Activated CD4-positive, alpha-beta T cell treated with anti-CD3 and anti-CD28 coated beads for 48 hours (primary cell): Measurements from ENCODE around the gene KNSTRN.

Source experiments
- DNase-seq: peaks from one replicate; pipeline ENCODE4 v3.0.0-alpha.2; 2020

The KNSTRN gene, protein sequence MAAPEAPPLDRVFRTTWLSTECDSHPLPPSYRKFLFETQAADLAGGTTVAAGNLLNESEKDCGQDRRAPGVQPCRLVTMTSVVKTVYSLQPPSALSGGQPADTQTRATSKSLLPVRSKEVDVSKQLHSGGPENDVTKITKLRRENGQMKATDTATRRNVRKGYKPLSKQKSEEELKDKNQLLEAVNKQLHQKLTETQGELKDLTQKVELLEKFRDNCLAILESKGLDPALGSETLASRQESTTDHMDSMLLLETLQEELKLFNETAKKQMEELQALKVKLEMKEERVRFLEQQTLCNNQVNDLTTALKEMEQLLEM

DNA sequence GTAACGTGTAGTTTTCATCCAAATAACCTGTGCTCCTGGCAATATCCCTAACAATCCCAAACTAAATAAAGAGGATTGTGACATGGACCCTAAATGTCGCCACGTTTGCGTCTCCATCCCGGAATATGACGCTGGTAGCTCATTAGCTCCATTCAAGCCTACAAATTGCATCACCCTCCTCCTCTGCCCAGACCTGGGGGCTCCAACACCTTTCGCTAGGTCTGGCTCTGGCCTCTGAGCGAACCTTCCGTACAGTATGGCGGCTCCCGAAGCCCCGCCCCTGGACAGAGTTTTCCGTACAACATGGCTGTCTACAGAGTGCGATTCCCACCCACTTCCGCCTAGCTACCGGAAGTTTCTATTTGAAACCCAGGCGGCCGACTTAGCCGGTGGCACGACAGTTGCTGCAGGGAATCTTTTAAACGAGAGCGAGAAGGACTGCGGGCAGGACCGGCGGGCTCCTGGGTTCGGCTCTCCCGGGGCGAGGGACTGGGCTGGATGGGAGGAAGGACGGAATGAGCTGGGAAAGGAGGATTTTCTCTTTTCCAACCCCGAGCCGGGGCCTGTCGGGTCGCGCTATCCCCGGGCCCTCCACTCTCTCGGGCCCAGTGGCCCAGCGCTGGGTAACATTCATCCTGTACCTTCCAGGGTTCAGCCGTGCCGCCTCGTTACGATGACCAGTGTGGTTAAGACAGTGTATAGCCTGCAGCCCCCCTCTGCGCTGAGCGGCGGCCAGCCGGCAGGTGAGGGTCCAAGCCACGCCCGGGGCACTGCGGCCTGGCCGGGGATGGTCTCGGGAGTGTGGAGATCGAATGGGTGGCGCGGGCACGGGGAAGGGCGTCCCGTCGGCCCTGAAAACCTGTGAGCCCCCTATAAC, at the start of gene KNSTRN:
Gene KNSTRN (plus strand): TSS at position 142 of the 877 bp plus-strand sequence. CDS start 115 bp downstream, at position 257.
- DNase-seq: peak; percentile 97

DNA sequence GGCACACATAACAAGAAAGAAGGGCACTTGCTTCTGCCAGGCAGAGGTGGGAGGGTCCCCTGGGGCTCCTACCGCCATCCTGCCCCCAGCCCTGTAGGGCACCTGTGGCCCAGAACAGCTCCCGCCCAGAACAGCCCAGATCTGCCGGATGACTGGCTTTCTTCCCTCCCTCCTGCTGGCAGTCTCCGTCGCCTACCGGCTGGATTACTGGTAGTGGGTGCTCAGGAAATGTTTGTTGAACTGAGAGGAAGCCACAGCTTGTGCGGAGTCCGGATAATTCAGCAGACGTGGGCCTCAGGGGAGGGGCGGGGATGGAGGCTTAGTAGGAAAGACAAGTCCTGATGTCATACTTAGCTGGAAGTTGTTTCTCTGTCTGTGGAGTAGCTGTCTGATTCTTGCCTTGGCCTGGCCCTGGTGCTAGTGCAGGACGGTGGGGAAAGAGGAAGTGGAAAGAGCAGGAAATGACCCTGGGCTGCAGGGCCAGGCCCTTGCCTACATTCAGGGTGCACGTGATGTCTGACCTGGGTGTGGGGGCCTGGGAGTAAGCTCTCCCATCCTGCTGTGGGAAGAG, 48.5 kb upstream of the KNSTRN start:
- peak; percentile 59 for DNase-seq

DNA sequence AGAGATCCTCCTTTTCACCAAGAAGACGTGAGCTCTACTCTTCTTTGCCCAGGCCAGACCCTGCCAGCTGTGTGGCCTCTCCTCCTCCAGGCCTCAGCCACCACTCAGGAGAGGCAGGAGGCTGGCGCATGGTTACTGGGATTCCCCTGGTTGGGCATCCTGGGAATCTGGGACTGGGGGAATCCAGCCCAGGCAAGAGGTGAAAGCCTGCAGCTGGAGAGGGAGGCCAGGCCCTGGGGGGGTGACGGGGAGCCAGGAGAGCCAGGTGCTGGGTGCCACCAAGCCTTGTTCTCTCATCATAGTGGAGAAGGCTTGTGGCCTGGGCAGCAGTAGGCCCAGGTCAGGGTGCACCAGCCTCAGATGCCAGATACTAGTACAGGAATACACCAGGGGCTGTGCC, 48.0 kb upstream of the KNSTRN start:
- DNase-seq: no peak

DNA sequence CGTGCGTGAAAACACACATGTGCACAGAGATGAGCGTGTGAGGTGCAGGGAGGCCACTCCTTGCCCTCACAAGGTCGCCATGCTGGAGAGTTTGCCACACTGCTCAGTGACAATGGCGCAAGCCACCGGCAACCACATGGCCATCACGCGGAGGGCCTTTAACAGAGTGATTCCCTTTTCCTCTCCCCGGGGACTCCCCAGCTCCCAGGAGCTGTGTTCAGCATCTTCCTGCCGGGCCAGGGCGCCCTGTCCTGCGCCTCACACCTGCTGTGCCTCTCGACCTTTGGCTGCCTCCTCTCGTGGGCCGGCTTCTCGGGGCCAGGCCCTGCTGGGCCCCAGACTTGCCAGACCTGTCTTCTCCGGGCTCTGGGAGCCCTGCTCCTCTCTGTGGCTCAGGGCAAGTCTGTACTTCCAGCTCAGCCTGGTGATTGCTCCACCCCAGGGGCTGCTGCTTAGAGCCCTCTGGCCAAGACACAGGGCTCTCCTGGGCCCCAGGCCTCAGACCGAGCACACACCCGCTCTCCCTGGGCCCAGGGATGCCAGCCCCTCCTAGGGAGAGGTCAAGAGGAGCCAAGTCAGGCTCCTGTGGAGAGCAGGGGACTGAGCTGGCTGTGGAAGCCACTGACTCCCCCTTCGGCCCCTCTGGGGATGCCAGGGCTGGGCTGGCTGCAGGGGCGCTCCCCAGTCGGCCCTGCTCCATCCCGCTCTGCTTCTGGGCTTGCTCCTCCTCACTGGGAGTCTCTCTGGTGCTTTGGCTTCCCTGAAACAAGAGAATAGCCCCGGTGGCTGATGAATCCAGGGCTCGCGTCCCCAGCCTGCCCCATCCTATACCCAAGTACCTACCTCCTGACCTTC, 47.4 kb upstream of the KNSTRN start:
- no peak for DNase-seq

DNA sequence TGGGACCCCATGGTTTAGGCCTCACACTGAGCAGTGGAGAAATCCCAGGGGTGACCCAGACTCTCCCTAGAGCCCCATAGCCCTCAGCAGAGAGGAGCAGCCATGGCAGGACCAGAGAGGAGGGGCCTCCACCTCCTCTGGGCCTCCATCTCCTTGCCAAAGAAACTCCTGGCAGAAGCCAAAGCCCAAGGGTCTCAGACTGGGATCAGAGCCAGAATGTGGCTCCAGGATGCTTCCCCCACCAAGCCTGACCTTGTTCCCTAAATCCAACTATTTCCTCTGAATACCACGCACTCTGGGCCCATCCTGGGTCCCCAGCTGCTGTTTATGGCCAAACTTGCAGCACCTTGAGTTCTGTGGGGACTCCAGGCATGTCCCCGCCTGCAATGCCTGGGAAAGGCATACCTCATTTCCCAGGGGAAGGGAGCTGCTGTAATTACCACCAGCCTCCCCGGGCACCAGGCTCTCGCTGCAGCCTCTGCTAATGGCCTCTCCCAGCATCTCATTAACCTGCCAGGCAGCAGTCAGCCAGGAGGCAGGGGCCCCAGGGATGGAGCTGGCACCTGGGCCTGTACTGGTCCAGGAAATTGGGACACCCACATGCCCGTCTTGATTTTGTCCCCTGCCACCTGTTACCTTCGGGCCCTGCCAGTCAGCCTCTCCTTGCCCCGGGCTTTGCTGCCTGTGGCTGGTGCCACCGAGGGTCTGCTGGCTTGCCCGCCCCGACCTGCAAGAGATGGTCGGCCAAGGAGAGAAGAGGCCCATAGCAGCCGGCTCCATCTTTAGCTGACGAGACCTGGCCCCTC, 46.4 kb upstream of the KNSTRN start:
- no peak for DNase-seq

DNA sequence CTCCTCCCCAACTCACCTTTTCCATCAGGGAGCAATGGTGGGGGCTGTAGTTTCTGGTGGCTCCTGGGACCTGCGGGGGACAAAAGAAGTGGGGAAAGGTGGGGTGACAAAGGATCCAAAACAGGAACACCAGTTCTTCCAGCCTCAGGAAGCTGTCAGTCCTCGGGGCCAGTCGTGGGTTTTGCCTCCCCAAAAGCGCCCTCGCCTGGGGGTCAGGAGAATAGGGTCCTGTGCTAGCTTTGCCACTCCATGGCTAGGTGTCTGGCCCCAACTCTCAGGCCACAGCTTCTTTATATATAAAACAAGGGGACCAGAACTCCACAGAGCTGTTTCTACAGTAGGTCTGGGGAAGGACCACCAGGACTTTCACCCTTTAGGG, 45.8 kb upstream of the KNSTRN start:
- no peak for DNase-seq

DNA sequence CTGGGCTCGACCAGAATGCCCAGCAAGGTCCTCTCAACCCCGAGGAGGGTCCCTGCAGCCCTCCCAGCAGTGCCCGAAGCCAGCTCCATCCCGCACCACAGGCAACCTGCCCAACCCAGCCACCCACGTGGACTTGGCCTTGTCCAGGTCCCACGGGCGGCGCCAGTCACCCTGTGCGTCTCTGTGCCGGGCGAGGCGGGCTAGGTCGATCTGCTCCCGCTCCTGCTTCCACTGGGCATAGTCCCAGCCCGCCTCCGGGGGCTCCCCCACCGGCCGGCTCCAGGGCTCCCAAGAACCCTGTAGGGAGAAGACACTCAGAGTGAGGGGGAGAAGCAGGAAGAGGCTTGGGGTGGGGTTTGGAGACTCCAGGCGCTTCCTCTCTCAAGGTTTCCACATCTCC, 44.9 kb upstream of the KNSTRN start:
- DNase-seq: no peak

DNA sequence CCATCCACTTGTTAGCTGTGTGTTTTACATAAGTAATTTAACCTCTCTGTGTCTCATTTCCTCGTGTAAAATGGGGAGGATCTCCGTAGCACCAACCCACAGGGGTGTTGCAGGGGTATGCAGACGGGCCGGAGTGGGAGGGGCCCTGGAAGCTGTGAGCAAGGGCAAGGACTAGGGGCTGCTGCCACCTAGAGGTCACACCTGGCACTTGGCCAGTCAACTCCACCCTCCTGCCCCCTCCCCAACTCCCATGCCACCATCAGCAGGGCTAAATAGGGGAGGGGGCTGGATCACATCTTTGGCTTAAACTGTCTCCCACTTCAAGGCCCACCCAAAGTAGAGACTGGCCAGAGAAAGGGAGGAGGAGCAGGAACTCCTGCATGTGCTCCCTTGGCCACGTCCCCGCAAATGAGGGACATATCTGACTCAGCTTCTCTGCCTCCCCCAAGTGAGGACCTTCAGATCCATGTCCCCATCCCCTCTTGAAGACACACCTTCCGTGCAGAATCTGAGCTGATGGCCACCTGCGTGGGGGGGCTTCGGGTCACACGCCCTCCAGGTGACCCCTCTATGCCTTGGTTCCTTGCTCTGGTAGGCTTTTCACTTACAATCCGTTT, 44.4 kb upstream of the KNSTRN start:
- DNase-seq: peak; percentile 89

DNA sequence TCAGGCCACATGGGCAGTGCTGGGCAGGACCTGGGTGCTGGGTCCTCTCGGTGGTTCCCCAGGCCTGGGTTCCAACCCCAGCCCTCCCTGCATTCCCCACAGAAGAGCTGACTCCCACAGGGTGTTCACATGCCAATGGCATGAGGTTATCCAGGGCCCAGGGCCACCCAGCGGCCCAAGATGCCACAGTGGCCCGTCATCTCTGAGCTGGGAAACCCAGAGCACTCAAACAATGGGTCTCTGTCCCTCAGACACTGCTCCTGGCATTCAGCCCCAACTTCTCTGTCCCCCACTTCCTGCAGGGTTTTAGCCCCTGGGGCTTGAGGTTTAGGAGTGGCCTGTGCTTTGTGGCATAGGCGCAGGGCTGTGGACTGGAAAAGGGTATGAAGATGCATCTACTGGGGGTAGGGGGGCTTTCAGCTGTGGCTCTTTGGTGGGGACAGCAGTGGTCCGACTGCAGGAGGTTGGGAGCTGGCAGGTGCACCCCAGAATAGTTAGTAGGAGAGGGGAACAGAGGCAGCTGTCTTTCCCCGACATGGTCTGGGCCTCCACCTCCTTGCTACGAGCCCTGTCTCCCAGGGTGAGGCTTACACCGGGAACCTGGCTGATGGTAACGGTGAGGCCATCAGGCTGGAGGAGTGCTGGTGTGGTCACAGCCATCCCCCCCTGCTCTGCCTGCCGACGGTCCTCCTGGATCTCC, 43.5 kb upstream of the KNSTRN start:
- no peak for DNase-seq

DNA sequence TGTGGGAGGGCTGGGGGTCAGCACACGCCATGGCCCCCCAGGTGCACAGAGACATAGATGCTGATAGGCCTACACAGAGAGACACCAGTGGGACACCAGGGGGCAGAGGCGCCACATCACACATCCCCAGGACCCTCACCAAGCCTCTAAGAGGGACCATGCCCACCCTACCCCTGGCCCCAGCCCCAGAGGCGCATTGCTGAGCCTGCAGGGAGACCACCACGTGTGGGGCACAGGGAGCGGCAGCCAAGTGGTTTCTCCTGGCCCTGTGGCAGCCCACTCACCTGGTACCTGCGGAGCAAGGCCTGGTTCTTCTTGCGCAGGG, 42.9 kb upstream of the KNSTRN start:
- DNase-seq: no peak

DNA sequence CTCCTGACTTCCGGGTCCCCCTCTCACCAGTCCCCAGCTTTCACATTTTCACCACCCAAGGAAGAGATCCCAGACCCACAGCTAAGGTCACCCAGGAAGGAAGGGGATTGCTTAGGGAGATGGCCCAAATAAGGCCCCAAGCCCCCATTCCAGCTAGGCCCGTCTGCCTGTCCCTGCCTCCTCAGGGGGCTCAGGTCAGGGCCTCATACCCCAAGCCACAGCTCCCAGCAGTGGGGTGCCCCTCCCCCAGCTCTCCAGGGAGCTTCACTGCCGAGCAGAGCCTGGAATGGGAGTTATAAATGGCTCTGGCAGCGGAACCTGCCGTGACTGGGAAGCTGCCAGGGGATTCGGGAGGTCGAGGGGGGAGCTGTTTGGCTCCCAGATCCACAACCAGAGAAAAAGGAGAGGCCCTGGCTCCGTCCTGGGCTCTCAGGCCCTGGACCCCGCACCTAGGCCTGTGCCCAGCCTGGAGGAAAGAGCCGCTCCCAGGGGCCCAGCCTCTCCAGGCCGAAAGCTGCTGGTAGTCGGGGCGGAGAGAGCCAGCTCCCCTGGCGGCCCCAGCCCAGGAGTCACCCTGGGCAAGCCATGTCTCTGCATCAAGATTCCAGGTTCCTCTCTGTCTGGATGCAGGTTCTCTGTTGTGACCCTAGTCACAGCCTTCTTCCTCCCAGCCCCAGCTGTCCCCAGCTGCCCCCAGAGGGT, 42.3 kb upstream of the KNSTRN start:
- DNase-seq: no peak

DNA sequence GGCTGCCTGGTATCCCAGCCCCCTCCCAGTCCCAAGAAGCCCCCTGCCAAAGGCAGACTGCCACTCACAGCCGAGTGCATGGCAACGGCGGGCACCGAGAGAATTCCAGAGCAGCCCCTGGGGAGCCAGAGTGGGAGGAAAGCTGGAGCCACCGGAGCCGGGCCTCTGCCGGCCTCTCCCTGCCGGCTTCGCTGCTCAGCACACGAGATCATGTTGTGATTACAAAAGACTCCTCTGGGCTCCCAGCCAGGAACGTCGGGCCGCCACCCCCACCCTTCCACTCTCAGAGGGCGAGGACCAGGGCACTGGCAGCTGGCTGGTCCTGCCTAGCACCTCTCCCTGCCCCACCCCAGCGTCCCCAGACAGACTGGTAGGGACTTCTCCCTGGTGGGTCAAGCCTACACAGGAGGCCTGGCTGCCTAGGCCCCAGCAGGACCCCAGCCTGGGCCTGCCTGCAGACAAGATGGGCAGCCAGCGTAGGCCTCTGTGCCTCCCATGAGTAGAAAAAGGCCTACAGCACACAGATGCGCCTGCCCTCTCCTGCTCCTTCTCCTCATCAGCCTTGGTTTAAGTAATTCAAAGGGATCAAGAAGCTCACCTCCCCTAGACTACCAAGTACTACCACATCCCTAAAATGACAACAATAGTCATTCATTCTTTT, 41.7 kb upstream of the KNSTRN start, which contains the start of gene CCDC9B:
Gene CCDC9B (minus strand): TSS at position 200 of the 661 bp plus-strand sequence. CDS start 120 bp downstream, at position 80.
- DNase-seq: no peak

DNA sequence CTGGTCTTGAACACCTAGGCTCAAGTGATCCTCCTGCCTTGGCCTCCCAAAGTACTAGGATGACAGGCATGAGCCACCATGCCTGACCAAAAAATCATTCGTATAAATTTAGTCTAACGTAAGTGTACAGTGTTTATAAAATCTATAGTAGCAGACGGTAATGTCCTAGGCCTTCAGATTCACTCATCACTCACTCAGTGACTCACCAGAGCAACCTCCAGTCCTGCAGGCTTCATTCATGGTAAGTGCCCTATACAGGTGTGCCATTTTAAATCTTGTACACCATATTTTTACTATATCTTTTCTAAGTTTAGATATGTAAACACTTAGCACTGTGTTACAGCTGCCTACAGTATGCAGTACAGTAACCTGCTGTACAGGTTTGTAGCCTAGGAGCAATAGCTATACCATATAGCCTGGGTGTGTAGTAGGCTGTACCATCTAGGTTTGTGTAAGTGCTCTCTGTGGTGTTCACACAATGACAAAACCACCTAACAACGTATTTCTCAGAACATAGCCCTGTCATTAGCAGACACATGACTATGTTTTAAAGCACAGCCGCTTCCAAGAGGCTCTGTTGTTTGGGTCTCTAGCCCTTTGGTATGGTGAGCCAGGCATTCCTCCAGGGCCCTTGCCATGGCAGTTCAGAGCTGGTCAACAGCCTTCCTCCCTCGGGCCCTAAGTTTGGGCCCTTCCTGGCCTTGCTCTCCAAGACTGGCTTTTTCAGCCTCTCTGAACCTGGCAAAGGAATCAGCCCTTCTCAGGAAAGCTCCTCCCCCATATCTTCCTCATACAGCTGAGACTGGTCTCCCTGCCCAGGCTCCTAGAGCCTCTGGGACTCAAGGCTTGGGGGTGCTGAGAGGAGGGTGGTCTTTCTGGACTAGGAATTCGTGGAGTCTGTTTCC, 39.9 kb upstream of the KNSTRN start:
- no peak for DNase-seq

DNA sequence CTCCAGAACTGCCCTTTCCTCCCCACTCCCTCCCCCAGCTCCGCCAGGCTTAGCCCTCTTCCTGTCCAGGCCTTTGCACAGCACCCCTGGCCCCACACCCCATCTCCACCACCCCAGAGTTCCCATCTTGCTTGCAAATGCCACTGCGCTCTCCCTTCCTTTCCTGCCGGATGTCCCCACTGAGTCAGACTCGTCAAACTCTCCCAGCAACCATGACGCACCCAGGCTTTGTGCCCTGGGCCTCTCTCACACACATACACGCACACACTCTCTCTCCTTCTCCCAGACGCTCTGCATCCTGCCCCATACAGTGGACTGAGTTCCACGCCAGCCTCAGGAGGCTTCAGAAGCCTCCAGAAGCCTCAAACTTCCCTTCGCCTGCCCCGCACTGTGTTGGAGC, 39.0 kb upstream of the KNSTRN start:
- no peak for DNase-seq

DNA sequence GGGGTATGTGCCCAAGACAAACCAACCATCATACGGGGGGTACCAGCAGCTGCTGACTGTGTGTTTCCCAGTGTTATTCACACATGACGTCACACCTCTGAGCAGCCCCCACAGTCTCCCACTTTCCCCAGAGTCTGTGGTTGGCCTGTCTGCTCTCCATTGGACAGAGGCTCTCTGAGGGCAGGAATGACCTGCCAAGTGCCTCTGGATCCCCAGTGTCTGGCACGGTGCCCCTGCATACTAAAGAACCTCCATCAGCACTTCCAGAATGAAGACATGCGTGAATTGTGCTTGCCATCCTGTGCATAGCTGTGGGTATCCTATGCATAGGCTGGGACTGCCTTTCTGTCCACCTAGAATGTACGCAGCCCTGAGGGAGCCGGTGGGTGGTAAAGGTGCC, 38.3 kb upstream of the KNSTRN start:
- no peak for DNase-seq

DNA sequence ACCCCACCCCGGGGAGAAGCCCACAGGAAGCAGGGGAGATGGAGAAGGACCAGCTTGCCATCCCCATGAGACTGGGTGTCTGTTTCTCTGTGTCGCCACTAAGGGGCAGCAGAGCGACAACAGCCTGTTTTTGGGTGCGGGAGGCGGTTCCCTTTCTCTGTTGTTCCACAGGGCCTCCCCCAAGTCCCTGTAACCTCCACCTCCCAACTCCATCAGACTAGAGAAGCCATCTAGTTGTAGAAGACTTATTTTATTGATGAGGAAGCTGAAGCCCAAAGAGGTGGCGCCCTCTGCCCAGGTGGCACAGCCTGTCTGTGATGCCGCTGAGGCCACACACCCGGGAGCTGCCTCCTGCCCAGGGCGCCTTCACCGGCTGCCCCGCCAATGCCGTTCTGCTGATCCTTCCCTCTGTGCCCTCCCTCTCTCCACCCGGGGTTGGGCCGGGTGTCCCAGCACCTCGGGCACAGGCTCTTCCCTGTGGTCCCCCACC, 37.8 kb upstream of the KNSTRN start:
- DNase-seq: peak; percentile 79

DNA sequence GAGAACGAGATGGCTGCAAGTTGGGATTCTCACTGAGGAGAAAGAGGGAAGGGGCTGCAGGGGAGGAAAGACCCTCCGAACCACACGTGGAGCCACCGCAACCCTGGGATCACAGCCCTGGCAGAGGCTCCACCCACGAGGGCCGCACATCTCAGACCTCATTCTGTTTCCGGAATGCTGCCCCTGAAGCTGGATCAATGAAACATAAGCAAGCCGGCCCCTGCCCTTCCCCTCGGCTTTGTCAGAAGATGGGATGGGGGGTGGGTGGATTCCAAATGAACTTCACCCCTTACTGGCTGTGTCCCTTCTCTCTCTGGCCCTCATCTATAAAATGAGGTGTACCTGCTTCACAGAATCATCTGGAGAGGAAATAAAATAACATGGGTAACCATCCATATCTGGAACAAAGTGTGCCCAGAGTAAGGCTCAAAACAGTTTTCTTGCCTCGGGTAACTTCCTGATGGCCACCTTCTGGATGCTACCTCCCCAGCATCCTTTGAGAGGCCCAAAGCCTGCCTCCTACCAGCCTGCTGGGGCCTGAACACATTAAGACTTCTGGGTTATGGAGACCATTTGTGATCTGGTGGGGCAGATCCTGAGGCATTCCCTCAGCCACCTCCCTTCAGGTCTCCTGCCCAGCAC, 37.2 kb upstream of the KNSTRN start:
- DNase-seq: no peak
